ENCODE data around the gene KLK15.

DNA sequence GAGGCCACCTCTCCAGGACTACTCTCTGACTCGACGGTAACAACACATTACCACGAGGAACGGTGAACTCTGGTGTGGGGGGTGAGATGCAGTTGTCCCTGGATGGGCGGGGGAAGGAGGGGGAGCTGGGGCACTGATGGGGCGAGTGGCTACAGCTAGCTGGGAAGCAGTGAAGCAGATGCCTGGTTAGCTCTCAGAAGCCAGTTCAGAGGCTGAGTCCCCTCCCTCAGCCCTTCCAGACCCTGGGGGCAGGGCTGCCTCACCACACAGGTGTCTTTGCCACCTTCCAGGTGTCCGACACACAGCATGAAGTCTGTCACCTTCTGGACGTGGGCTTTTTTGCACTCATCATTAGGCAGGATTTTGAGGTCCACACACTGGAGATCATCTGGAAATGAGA lies 13.7 kb downstream of the KLK15 start:
- TF ChIP-seq, protein P1, sequence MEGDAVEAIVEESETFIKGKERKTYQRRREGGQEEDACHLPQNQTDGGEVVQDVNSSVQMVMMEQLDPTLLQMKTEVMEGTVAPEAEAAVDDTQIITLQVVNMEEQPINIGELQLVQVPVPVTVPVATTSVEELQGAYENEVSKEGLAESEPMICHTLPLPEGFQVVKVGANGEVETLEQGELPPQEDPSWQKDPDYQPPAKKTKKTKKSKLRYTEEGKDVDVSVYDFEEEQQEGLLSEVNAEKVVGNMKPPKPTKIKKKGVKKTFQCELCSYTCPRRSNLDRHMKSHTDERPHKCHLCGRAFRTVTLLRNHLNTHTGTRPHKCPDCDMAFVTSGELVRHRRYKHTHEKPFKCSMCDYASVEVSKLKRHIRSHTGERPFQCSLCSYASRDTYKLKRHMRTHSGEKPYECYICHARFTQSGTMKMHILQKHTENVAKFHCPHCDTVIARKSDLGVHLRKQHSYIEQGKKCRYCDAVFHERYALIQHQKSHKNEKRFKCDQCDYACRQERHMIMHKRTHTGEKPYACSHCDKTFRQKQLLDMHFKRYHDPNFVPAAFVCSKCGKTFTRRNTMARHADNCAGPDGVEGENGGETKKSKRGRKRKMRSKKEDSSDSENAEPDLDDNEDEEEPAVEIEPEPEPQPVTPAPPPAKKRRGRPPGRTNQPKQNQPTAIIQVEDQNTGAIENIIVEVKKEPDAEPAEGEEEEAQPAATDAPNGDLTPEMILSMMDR (IDR thresholded peaks at IDR 0.05; ENCODE audit: low read depth, low read length), result no peak
- TF ChIP-seq EZH2phosphoT487 (IDR thresholded peaks at IDR 0.05; ENCODE audit: low read depth), result no peak

Measured in OCI-LY3 (cell line).